ENCODE data around the gene RNASEH1. TPM values are rescaled to one million over a fixed set of nuclear protein-coding genes. Genes with fewer than 3 reads are reported as not detected.
"Not testable (repeated sequence)": the region's sequence is repeated elsewhere in the genome, so short reads cannot be mapped to it uniquely, and the experiment has no call there.

The RNASEH1 gene
- total RNA-seq, 3 donors from 2014 or later (not counting 1 experiment from before 2014, with no cell fraction given), result 25.6 to 30.6 (median 26.3) TPM

- Mint-ChIP-seq H3K4me3 (peak overlapping the region; percentile 8), H3K9me3 (peaks cover 0 to 6% of the 10 kb centered on the region in 2 donors), H3K27ac (peak overlapping the region in 1 of 2 donors; percentile 27), H3K36me3 (peaks cover 19% of the 10 kb centered on the region), H3K4me1 (peaks cover 23 to 31% of the 10 kb centered on the region in 2 donors), H3K27me3 (ENCODE audit: low read depth in 2 of 2) (no peaks in the 10 kb centered on the region)
- H3K4me3 ChIP-seq (ENCODE audit: low read length), result no peak overlapping the region
- H3K9me3 ChIP-seq (ENCODE audit: control insufficient read depth, insufficient read depth, low read length), result no peaks in the 10 kb centered on the region
- ATAC-seq, result no peak
- 96% methylated on average over 3 of the region's 3 CpGs for WGBS (ENCODE audit: insufficient coverage)
- no peak for DNase-seq
- peaks cover 13% of the 10 kb centered on the region for H3K36me3 ChIP-seq (ENCODE audit: control insufficient read depth, insufficient read depth, low read length)
- TF ChIP-seq CTCF (IDR thresholded peaks at IDR 0.05), result no peak
- no peaks in the 10 kb centered on the region for H3K27me3 ChIP-seq (ENCODE audit: control insufficient read depth, insufficient read depth, low read length)
- intact Hi-C loops (cut with micrococcal nuclease), result no loop called here
- H3K27ac ChIP-seq (ENCODE audit: low read length), result no peak overlapping the region
- peaks cover 13% of the 10 kb centered on the region for H3K4me1 ChIP-seq (ENCODE audit: control insufficient read depth, insufficient read depth, low read length)
These were observed 41.3 kb downstream of the RNASEH1 start for GRCh38 chr2:3516831-3517230.

GRCh38 chr2:3515438-3515837 is 42.7 kb downstream of the RNASEH1 start:
- H3K27ac ChIP-seq (ENCODE audit: low read length); H3K9me3 ChIP-seq (ENCODE audit: control insufficient read depth, insufficient read depth, low read length); H3K9me3 Mint-ChIP-seq; DNase-seq; H3K27ac Mint-ChIP-seq; intact Hi-C loops (cut with micrococcal nuclease); H3K4me3 ChIP-seq (ENCODE audit: low read length); H3K27me3 ChIP-seq (ENCODE audit: control insufficient read depth, insufficient read depth, low read length); H3K4me3 Mint-ChIP-seq; ATAC-seq; H3K4me1 ChIP-seq (ENCODE audit: control insufficient read depth, insufficient read depth, low read length); H3K27me3 Mint-ChIP-seq (ENCODE audit: low read depth in 2 of 2): not testable (repeated sequence)
- H3K36me3 ChIP-seq (ENCODE audit: control insufficient read depth, insufficient read depth, low read length), result peaks cover 18% of the 10 kb centered on the region
- 100% methylated on average over 1 of the region's 5 CpGs for WGBS (ENCODE audit: insufficient coverage)
- Mint-ChIP-seq H3K4me1 (peaks cover 9 to 17% of the 10 kb centered on the region in 2 donors), H3K36me3 (peaks cover 19% of the 10 kb centered on the region)

- Histone ChIP-seq H3K4me1 (ENCODE audit: control insufficient read depth, insufficient read depth, low read length) (peaks cover 3% of the 10 kb centered on the region), H3K36me3 (ENCODE audit: control insufficient read depth, insufficient read depth, low read length) (peaks cover 20% of the 10 kb centered on the region), H3K4me3 (ENCODE audit: low read length) (no peak overlapping the region), H3K27me3 (ENCODE audit: control insufficient read depth, insufficient read depth, low read length) (no peaks in the 10 kb centered on the region), H3K9me3 (ENCODE audit: control insufficient read depth, insufficient read depth, low read length) (peaks cover 3% of the 10 kb centered on the region), H3K27ac (ENCODE audit: low read length) (no peak overlapping the region)
- H3K9me3 Mint-ChIP-seq, result peaks cover 0 to 6% of the 10 kb centered on the region in 2 donors
- intact Hi-C loops (cut with micrococcal nuclease), result no loop called here
- H3K36me3 Mint-ChIP-seq, result peaks cover 24% of the 10 kb centered on the region
- H3K4me3 Mint-ChIP-seq, result no peak overlapping the region
- H3K4me1 Mint-ChIP-seq, result peaks cover 0 to 3% of the 10 kb centered on the region in 2 donors
- 100% methylated on average over 2 of the region's 3 CpGs for WGBS (ENCODE audit: insufficient coverage)
- ATAC-seq (no peak), DNase-seq (no peak)
- no peak overlapping the region for H3K27ac Mint-ChIP-seq
- no peaks in the 10 kb centered on the region for H3K27me3 Mint-ChIP-seq (ENCODE audit: low read depth in 2 of 2)
- TF ChIP-seq CTCF (IDR thresholded peaks at IDR 0.05), result no peak
These were observed 44.9 kb downstream of the RNASEH1 start for GRCh38 chr2:3513026-3513810.

GRCh38 chr2:3512086-3512485 is 46.0 kb downstream of the RNASEH1 start:
- no peaks in the 10 kb centered on the region for H3K27me3 Mint-ChIP-seq (ENCODE audit: low read depth in 2 of 2)
- peaks cover 0 to 6% of the 10 kb centered on the region in 2 donors for H3K9me3 Mint-ChIP-seq
- peaks cover 35% of the 10 kb centered on the region for H3K36me3 Mint-ChIP-seq
- 93% methylated on average over 2 of the region's 2 CpGs for WGBS (ENCODE audit: insufficient coverage)
- intact Hi-C loops (cut with micrococcal nuclease), result no loop called here
- no peak overlapping the region for H3K27ac ChIP-seq (ENCODE audit: low read length)
- DNase-seq (no peak), ATAC-seq (no peak)
- no peak overlapping the region for H3K27ac Mint-ChIP-seq
- H3K4me3 ChIP-seq (ENCODE audit: low read length), result no peak overlapping the region
- peaks cover 3% of the 10 kb centered on the region for H3K9me3 ChIP-seq (ENCODE audit: control insufficient read depth, insufficient read depth, low read length)
- no peaks in the 10 kb centered on the region for H3K4me1 Mint-ChIP-seq
- H3K4me3 Mint-ChIP-seq, result no peak overlapping the region
- no peak for TF ChIP-seq CTCF (IDR thresholded peaks at IDR 0.05)
- H3K4me1 ChIP-seq (ENCODE audit: control insufficient read depth, insufficient read depth, low read length), result no peaks in the 10 kb centered on the region
- H3K27me3 ChIP-seq (ENCODE audit: control insufficient read depth, insufficient read depth, low read length), result no peaks in the 10 kb centered on the region
- H3K36me3 ChIP-seq (ENCODE audit: control insufficient read depth, insufficient read depth, low read length), result peaks cover 20% of the 10 kb centered on the region

All from natural killer cell (primary cell).